HG02884 (cell line): ENCODE measurements around the gene GLG1.
"Not testable (repeated sequence)": the region's sequence is repeated elsewhere in the genome, so short reads cannot be mapped to it uniquely, and the experiment has no call there.

Experiments used
- ATAC-seq: cut with Tn5 transposase; IDR thresholded peaks from one replicate; pipeline ENCODE4 v1.9.1; 2021; ENCODE audit warnings: mild to moderate bottlenecking, moderate library complexity; ENCODE audit not compliant: unreplicated experiment

GLG1 gene

GRCh38 chr16:74575807-74576643 lies 30.9 kb downstream of the GLG1 start:
- ATAC-seq, result no peak

- no peak for ATAC-seq
Observed at GRCh38 chr16:74575175-74575806, 31.6 kb downstream of the GLG1 start.

- ATAC-seq, result no peak
Observed at GRCh38 chr16:74574146-74574545, 32.8 kb downstream of the GLG1 start.

- no peak for ATAC-seq
Observed at GRCh38 chr16:74573622-74574021, 33.3 kb downstream of the GLG1 start.

GRCh38 chr16:74570412-74571301 lies 36.3 kb downstream of the GLG1 start:
- ATAC-seq, result no peak

- no peak for ATAC-seq
Observed at GRCh38 chr16:74568961-74569631, 37.8 kb downstream of the GLG1 start.

GRCh38 chr16:74567901-74568300 lies 39.0 kb downstream of the GLG1 start:
- ATAC-seq, result no peak

- ATAC-seq, result no peak
Observed at GRCh38 chr16:74565378-74565777, 41.5 kb downstream of the GLG1 start.

- ATAC-seq, result no peak
Observed at GRCh38 chr16:74564451-74564984, 42.4 kb downstream of the GLG1 start.

GRCh38 chr16:74563828-74564263 lies 43.1 kb downstream of the GLG1 start:
- ATAC-seq, result no peak

GRCh38 chr16:74562117-74562516 lies 44.8 kb downstream of the GLG1 start:
- no peak for ATAC-seq

- ATAC-seq, result no peak
Observed at GRCh38 chr16:74561626-74562025, 45.3 kb downstream of the GLG1 start.

GRCh38 chr16:74560912-74561311 lies 46.0 kb downstream of the GLG1 start:
- no peak for ATAC-seq

- no peak for ATAC-seq
Observed at GRCh38 chr16:74558873-74559272, 48.0 kb downstream of the GLG1 start.

- no peak for ATAC-seq
Observed at GRCh38 chr16:74557275-74557674, 49.6 kb downstream of the GLG1 start.

- ATAC-seq, result no peak
Observed at GRCh38 chr16:74556375-74556922, 50.5 kb downstream of the GLG1 start.

GRCh38 chr16:74552357-74552756 lies 54.6 kb downstream of the GLG1 start:
- not testable (repeated sequence) for ATAC-seq

GRCh38 chr16:74550227-74551019 lies 56.5 kb downstream of the GLG1 start:
- ATAC-seq, result not testable (repeated sequence)

- not testable (repeated sequence) for ATAC-seq
Observed at GRCh38 chr16:74546112-74546511, 60.8 kb downstream of the GLG1 start.
